Measurements from ENCODE around the gene TUBG2. TPM values are rescaled to one million over a fixed set of nuclear protein-coding genes. Genes with fewer than 3 reads are reported as not detected.

TUBG2 gene
- 2.6 and 6.4 TPM in 2 replicates for total RNA-seq

GRCh38 chr17:42659079-42659931 is at the start of gene TUBG2:
TSS of gene TUBG2 (plus strand) at chr17:42659284. CDS start at chr17:42659504, 220 bp downstream.

GRCh38 chr17:42676424-42677011 is 17.4 kb downstream of the TUBG2 start, which contains the start of gene PLEKHH3:
TSS of gene PLEKHH3 (minus strand) at chr17:42676994. CDS start at chr17:42676563, 431 bp downstream.

GRCh38 chr17:42681976-42682721 is 23.1 kb downstream of the TUBG2 start, which contains the start of gene CNTNAP1:
TSS of gene CNTNAP1 (plus strand) at chr17:42682531. CDS start at chr17:42682830, 299 bp downstream.

Other genes starting within 250 kb of the TUBG2 start
- 888 and 904 TPM in 2 replicates for gene CAVIN1, start 236.0 kb upstream of the TUBG2 start, total RNA-seq
- gene ATP6V0A1, start 200.4 kb upstream of the TUBG2 start, total RNA-seq, result 17.9 and 22.9 TPM in 2 replicates
- 44.9 and 56.5 TPM in 2 replicates for gene NAGLU, start 123.0 kb upstream of the TUBG2 start, total RNA-seq
- gene HSD17B1, start 106.4 kb upstream of the TUBG2 start, total RNA-seq, result 0.05 TPM in 1 of 2 replicates, not detected in the other
- 36.2 and 46.4 TPM in 2 replicates for gene COASY, start 97.1 kb upstream of the TUBG2 start, total RNA-seq
- gene MLX, start 92.2 kb upstream of the TUBG2 start, total RNA-seq, result 31.0 and 33.3 TPM in 2 replicates
- gene PSMC3IP, start 81.6 kb upstream of the TUBG2 start, total RNA-seq, result 13.1 and 13.2 TPM in 2 replicates
- gene RETREG3, start 49.9 kb upstream of the TUBG2 start, total RNA-seq, result 30.9 and 34.6 TPM in 2 replicates
- gene TUBG1, start 49.6 kb upstream of the TUBG2 start, total RNA-seq, result 104 and 106 TPM in 2 replicates
- gene PLEKHH3, start 17.7 kb downstream of the TUBG2 start, total RNA-seq, result 9.1 and 10.4 TPM in 2 replicates
- 2.9 and 9.1 TPM in 2 replicates for gene CCR10, start 22.6 kb downstream of the TUBG2 start, total RNA-seq
- gene CNTNAP1, start 23.2 kb downstream of the TUBG2 start, total RNA-seq, result 38.2 and 40.8 TPM in 2 replicates
- 9.0 and 13.3 TPM in 2 replicates for gene EZH1, start 85.8 kb downstream of the TUBG2 start, total RNA-seq
- gene RAMP2, start 101.9 kb downstream of the TUBG2 start, total RNA-seq, result 9.6 and 14.4 TPM in 2 replicates
- gene VPS25, start 114.2 kb downstream of the TUBG2 start, total RNA-seq, result 70.7 and 88.0 TPM in 2 replicates
- 2.9 and 3.7 TPM in 2 replicates for gene WNK4, start 121.3 kb downstream of the TUBG2 start, total RNA-seq
- 85.2 and 103 TPM in 2 replicates for gene COA3, start 139.4 kb downstream of the TUBG2 start, total RNA-seq
- not detected in 2 replicates for gene CNTD1, start 139.6 kb downstream of the TUBG2 start, total RNA-seq
- gene BECN1, start 165.0 kb downstream of the TUBG2 start, total RNA-seq, result 97.8 and 99.6 TPM in 2 replicates
- gene PSME3, start 174.1 kb downstream of the TUBG2 start, total RNA-seq, result 119 and 146 TPM in 2 replicates
- gene AOC2, start 185.3 kb downstream of the TUBG2 start, total RNA-seq, result 0.20 and 0.27 TPM in 2 replicates
- 0.40 TPM in 1 of 2 replicates, not detected in the other for gene AOC3, start 191.9 kb downstream of the TUBG2 start, total RNA-seq
- gene G6PC1, start 241.5 kb downstream of the TUBG2 start, total RNA-seq, result not detected in 2 replicates

Data from mammary microvascular endothelial cell (primary cell).